C4-2B (cell line): ENCODE data around the gene SLC39A7.

Source experiments
- ZFX ChIP-seq: fragments of 450-650 bp; IDR thresholded peaks from 2 replicates; pipeline ENCODE4 v1.6.1; 2017
- TF ChIP-seq, protein P1 (sequence below): fragments of 450-650 bp; conservative IDR thresholded peaks from 2 replicates; pipeline ENCODE4 v1.5.1; 2017; ENCODE audit warnings: mild to moderate bottlenecking

DNA sequence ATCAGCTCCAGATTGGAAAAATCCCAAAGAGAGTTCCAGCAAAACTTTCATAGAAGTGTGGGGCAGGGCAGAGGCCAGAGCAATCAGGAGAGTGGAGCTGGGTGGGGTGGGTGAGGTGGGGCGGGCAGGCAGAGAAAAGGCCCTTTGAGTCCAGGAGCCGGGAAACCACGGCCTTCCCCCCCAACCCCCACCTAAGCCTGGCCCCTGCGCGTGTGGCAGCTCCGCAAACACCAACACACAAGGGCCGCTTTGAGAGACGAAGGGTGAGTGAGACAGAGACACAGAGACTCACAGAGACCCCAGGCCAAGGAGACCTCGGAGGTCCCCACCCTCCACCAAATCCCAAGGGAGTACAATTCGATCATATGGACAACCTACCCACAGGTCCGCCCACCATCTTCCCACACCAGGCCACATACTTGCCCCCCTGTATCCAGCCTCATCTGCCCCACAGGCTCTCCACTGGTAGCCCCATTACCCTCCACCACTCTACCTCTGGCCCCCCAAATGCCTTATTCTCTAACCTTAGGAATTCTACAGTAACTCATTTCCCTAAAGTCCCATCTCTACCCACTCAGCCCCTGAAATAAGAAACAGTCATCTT is 10.1 kb upstream of the SLC39A7 start:
- TF ChIP-seq, protein P1, sequence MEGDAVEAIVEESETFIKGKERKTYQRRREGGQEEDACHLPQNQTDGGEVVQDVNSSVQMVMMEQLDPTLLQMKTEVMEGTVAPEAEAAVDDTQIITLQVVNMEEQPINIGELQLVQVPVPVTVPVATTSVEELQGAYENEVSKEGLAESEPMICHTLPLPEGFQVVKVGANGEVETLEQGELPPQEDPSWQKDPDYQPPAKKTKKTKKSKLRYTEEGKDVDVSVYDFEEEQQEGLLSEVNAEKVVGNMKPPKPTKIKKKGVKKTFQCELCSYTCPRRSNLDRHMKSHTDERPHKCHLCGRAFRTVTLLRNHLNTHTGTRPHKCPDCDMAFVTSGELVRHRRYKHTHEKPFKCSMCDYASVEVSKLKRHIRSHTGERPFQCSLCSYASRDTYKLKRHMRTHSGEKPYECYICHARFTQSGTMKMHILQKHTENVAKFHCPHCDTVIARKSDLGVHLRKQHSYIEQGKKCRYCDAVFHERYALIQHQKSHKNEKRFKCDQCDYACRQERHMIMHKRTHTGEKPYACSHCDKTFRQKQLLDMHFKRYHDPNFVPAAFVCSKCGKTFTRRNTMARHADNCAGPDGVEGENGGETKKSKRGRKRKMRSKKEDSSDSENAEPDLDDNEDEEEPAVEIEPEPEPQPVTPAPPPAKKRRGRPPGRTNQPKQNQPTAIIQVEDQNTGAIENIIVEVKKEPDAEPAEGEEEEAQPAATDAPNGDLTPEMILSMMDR = no peak
- TF ChIP-seq ZFX = no peak
